ENCODE measurements around the gene PRRG3.
"Not testable (repeated sequence)": the region's sequence is repeated elsewhere in the genome, so short reads cannot be mapped to it uniquely, and the experiment has no call there.

Gene PRRG3

GRCh38 chrX:151694661-151695582, at the start of gene PRRG3:
PRRG3 (plus strand) TSS chrX:151695458; CDS start chrX:151698815, 3,357 bp downstream.
- FAIRE-seq: no peak

DNA sequence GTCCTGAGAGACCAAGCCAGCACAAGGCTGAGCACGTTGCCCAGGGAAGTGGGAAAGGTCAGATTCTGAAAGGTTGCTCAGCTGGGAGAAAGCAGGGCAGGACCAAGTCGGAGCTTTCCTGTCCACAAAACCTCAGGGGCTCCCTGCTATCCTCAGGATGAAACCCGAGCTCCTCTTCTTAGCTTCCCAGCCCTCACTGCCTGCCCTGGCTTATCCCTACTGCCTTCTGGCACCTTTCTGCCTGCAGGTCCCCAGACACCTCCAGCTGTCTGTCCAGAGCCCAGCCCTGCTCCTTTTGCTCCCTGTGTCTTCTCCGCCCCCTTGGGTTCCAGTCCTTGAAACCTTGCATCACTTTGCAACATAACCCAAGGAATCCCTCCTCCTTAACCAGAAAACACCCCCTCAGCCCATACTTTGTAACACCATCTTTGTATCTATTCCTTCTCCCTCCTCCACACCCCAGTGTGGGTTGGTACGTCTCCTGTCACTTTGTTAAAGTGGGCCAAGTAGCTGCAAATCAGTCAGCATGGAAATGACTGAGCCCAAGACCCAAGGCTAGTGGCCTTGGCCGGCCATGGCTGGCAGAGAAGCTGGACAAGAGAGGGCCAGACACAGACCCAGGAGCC, 20.0 kb upstream of the PRRG3 start:
- FAIRE-seq: no peak

GRCh38 chrX:151676196-151676595, 19.1 kb upstream of the PRRG3 start:
- FAIRE-seq: no peak

DNA sequence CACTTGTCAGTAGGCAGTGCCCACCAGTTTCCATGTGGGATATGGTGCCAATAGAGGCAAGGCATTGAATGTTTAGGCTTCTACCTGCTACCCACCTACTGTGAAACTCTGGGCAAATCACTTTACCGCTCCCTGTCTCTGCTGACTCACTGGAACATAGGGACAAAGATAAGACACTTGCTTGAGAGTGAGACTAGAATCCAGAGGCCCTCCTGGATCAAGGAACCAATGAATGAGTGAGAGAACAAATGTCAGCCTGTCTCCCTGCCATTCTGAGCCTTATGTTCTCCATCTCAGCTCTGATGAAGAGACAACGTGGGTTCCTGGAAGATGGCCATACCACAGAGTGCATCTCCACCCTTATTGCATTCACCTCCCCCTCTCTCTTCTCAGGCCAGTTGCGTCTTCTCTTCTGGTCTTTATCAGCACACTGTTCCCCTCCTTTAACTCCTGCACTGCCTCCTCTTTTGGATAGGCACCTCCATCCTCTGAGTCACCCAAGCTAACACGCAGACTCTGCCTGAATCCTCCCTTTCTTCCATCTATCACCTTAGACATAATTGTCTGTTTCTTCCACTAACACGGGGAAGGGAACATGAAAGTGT, 15.4 kb upstream of the PRRG3 start:
- no peak for FAIRE-seq

GRCh38 chrX:151680805-151681204, 14.5 kb upstream of the PRRG3 start:
- FAIRE-seq: no peak

DNA sequence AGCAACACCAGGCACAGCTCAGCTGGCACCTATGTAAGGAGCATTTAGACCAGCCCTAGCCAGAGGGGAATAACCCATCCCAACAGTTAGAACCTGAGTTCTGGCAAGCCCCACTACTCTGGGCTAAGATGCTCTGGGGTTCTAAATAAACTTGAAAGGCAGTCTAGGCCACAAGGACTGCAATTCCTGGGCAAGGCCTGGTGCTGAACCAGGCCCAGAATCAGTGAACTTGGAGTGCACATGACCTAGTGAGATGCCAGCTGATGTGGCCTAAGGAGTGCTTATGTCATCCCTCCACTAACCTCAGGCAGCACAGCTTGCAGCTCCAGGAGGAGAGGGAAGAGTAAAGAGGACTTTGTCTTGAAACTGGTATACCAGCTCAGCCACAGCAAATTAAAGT, 7.6 kb upstream of the PRRG3 start:
- FAIRE-seq: no peak

GRCh38 chrX:151688695-151689094, 6.6 kb upstream of the PRRG3 start:
- no peak for FAIRE-seq

DNA sequence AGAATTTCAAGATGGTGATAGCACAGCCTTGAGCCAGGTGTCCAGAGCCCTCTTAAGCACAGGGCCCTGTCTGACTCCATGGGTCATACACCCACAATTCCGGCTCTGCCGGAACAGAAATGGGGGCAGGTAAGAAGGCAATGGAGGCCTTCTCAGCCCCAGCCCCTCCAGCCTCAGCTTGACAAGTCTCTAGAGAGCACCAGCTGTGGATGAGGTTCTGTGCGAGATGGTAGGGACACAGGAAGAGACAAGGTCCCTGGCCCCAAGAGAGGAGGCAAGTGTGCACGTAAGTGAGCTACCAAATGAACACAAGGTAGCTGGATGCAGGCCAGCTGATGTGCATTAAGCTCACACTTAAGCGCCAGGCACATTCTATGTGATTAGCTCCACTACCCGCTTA, 2.4 kb upstream of the PRRG3 start:
- FAIRE-seq: no peak

DNA sequence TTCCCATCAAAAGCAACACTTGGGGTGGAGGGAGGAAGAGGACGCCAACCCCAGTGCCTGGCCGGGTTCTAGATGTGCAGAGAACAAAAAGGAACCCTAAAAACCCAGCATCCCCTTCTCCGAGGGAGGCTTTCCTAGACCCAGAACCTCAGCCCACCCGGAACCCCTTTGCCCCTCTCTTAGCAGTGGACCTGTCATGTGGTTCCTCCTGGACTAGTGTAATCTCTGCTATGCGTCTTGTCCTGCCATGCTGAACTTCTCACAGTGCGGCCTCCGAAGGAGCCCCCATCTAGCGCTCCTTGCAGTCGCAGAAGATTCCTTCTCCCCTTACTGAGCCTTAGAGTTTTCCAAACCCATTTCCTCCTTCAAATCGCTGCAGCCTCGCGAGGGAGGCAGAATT, 1.1 kb upstream of the PRRG3 start:
- FAIRE-seq: no peak

DNA sequence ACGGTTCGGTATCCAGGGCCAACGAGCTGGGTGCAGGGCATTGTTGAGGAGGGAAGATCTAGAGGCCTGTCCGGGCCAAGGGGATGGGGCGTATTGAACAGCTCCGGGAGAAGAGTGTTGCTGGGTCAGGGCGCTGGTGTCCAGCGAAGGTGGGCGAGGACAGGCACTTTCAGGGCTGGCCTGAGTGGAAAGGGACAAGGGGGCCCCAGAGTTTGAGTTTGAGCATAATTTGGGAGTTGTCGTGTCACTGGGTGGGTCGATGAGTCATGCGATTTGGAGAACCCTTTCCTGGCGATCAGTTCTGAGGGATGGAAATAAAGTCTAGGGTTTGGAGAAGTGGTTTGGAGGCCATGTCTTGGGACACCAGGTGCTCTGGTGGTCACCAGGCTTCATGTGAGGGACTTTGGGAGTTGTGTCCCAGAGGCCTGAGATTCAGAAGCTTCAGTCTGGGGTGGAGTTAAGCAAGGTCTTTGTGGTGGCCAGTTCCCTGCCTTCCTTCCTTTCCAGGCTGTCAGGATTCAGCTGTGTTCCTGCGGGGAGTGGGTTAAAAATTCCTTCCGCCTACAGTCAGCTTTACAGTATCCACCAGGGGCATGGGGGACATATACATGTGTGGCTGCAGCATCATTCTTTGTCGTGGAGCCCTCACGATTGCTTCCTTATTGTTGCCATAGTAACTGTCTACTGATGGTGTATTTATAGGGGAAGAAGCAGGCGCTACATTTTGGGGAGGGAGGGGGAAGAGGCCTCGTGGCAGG, 504 bp downstream of the PRRG3 start:
- no peak for FAIRE-seq

DNA sequence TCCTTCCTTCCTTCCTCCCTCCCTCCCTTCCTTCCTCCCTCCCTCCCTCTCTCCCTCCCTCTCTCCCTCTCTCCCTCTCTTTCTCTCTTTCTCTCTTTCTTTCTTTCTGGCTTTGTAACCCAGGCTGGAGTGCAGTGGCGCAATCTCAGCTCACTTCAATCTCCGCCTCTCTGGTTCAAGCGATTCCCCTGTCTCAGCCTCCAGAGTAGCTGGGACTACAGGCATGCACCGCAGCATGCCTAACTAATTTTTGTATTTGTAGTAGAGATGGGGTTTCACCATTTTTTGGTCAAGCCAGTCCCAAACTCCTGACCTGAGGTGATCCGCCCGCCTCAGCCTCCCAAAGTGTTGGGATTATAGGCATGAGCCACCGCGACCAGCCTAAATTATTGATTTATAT, 1.8 kb downstream of the PRRG3 start:
- FAIRE-seq: not testable (repeated sequence)

GRCh38 chrX:151697522-151697921, 2.3 kb downstream of the PRRG3 start:
- FAIRE-seq: no peak

DNA sequence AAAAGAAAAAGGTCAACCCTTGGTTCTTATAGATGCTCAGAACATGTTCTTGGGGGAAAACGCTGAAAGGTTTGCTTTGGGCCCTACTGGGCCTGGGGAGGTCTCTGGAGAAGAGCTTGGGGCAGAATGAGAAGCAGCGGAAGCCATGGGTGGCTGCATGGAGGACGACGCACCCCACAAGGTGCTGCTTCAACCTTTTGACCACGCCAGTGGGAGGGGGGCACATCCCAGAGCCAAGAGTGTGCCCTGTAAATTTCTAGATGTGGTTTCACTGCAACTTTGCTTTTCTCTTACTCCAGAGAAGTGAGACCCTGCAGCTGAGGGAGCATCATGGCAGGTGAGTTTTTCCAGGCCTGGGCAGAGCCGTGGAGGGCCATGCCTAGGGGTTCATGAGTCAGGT, 3.2 kb downstream of the PRRG3 start:
- no peak for FAIRE-seq

- FAIRE-seq: no peak
Observed at GRCh38 chrX:151699746-151700145, 4.5 kb downstream of the PRRG3 start.

GRCh38 chrX:151700581-151700980, 5.3 kb downstream of the PRRG3 start:
- FAIRE-seq: no peak

DNA sequence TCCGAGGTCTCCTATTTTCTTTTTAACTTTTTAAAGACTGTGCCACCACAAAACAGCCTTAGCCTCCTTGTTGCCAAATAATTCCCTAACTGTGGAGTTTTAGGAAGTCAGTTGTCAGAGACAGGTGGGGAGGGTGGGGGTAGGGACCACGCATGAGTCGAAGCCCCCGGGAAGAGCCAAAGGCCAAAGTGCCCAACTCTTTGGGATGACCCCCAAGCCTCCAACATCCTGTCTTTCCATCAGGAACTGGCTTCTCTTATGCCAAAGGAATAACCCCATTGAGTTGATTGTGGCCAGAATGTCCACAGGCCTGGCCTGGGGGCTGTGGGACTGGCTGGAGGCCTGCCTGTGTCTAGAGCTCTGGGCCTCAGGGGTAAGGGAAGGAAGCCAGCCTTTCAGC, 5.8 kb downstream of the PRRG3 start:
- FAIRE-seq: no peak

DNA sequence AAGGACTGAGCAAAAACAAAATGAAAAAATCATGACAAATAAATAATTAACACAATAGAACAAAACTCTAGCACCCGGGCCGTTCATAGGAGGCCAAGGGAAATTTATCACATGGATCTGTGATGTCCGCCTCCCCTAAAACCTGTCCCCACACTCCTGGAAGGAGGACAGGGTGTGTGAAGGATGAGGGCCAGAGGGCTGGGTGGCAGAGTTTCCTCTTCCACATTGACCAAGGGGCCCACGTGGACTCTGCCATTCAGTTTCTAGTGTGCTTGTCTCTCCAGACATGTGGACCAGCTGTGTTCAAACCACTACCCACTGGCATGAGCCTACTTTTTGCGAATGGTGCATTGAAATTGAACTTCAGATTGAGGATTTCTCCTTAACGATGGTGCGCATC, 6.3 kb downstream of the PRRG3 start:
- no peak for FAIRE-seq

GRCh38 chrX:151702026-151702714, 6.9 kb downstream of the PRRG3 start:
- FAIRE-seq: no peak

- FAIRE-seq: no peak
Observed at GRCh38 chrX:151702741-151703340, 7.6 kb downstream of the PRRG3 start.

GRCh38 chrX:151703487-151703886, 8.2 kb downstream of the PRRG3 start:
- no peak for FAIRE-seq

GRCh38 chrX:151704041-151704663, 8.9 kb downstream of the PRRG3 start:
- FAIRE-seq: no peak

DNA sequence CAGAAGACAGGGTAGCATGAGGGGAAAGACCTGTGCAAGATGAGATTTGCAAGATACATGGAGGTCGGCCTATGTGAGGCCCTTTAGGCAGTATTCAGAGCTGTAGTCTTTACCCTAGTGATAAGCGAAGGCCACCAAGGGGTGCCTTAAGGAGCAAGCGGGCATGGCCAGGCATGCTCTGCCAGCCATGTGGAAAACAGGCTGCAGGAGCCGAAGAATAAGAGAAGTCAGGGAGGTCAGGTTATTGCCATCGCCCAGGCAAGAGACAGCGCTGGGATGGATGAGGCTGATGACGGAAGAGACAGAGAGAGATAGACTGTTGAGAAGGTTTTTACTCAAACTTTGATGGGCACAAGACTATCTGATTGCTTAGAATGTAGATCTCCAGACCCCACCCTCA, 13.6 kb downstream of the PRRG3 start:
- FAIRE-seq: no peak

All from G401.6 (cell line).